GM21529 (cell line): ENCODE results near the gene PNPLA8.

ENCODE experiments used
- ATAC-seq: cut with Tn5 transposase; IDR thresholded peaks from one replicate; pipeline ENCODE4 v1.9.1; 2021; ENCODE audit not compliant: unreplicated experiment

Gene PNPLA8

DNA sequence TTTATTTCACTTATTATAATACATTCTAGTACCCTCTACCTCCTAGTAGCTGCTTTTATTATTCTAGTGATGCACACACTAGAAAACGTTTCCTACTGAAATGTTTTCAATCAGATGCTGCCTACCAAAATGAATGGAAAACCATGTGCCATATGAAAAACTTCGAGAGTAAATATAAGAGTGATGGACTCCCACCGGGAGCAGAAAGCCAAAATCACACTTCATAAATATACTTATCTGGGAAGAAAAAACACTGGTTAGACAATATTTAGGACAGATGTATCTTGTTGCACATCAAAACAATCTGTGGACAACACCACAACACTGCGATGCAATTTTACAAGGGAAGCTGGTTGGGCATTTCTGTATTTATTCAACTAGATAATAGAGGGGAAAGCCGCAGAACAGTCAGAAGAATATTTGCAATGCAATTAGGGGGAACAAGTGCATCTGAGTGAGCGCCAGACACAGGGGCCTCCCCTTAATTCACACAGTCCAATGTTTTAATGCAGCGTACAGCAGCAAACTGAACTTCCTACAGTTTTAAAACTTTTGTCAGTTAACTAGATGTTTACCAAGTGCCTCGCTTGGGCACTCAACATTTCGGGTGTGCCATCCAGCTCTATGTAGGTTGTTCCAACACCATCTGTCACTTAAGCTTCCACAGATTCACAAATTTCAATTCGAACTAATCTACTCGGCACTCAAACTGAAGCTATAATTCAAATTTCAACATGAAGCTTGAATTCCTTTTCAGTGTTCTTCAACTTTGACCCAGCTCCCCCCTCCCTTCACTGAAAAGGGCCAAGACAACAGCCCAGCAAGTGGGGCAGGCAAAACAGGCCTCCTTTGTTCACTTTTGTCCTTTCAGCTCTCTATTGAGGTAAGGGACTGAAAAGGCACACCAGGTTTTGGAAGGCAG, 77.1 kb downstream of the PNPLA8 start:
- no peak for ATAC-seq

- no peak for ATAC-seq
These were observed 83.8 kb downstream of the PNPLA8 start for GRCh38 chr7:108442039-108442568.

GRCh38 chr7:108441392-108441955, 84.5 kb downstream of the PNPLA8 start:
- ATAC-seq = no peak

GRCh38 chr7:108440613-108441012, 85.3 kb downstream of the PNPLA8 start:
- ATAC-seq = no peak

GRCh38 chr7:108436906-108437305, 89.0 kb downstream of the PNPLA8 start:
- ATAC-seq = no peak

DNA sequence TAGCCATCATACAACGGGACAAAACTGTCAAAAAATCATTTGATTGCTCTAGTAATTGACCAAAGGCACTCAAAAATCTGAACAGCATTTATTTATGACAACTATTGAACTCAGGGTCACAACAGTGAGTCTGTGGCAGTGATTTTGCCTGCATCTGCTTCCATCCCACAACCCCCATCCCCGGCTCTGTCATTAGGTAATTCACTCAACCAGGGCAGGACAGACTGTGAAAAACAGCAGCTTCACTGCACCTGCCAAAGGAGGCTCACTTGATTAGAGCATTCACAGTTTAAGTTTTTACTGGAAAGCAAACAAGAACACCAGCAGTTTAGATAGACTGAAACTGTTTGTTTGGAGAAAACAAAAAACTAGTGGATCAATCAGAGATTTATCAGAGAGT, 91.9 kb downstream of the PNPLA8 start:
- ATAC-seq = no peak

DNA sequence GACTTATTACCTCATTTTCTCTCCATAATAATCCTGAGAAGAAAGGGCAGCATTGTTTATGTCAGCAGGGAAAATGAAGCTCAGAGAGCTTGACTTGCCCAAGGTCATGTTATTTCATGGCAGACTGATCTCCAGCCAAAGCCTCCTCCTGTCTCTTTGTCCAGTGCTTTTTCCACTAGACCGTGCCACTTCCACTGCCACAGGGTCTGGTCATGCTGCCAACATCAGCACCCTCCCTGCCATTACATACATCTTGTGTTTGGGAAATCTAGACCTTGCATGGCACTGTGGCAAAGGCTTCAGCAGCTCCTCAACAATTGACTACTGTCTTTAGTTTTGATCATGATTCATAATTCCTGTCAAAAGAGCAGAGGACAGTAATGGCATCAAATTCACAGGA, 94.8 kb downstream of the PNPLA8 start:
- ATAC-seq = no peak

DNA sequence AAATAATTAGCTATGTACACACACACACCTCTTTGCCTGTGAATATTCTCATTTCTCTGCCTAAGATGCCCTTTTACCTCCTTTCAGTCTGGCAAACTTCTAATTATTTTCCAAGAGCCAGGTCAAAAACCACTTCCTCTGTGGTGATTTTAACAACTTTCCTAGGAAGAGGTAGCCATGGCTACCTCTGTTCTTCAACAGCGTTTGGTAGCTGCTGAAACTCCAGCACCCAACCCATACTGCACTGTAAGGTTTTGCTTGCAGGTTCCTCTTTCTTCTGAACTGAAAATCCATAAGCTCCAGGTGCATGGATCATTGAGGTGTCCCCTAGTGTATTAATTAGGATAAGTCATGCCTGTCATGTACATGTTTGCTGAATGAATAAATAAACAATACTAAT, 95.3 kb downstream of the PNPLA8 start:
- no peak for ATAC-seq

GRCh38 chr7:108427766-108428165, 98.2 kb downstream of the PNPLA8 start:
- ATAC-seq = no peak

DNA sequence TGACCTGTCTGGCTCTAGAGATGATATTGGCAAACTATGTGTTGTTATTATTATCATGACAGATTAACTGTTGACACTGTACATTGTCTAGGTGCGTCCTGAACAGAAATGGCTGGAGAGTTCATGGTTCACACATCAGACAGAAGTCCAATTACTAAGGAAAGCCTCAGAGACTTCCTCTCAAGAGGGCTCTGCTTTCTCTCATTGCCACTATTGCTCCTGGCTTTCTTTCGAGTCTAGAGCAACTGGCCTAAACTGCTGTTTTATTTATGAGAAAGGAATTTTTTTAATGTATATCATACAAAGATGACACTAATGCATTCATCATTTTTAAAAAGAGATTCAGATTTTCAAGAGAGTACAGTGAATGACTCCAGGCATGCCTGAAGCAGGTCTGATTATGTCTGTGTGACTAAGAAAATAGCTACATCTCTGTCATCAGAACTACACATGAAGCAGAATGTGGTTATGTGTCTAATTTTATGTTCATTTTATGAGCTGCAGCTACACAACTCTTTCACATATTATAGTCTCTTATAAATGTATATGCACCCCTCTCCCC, 100.1 kb downstream of the PNPLA8 start:
- no peak for ATAC-seq

- no peak for ATAC-seq
These were observed 101.9 kb downstream of the PNPLA8 start for GRCh38 chr7:108424013-108424412.

DNA sequence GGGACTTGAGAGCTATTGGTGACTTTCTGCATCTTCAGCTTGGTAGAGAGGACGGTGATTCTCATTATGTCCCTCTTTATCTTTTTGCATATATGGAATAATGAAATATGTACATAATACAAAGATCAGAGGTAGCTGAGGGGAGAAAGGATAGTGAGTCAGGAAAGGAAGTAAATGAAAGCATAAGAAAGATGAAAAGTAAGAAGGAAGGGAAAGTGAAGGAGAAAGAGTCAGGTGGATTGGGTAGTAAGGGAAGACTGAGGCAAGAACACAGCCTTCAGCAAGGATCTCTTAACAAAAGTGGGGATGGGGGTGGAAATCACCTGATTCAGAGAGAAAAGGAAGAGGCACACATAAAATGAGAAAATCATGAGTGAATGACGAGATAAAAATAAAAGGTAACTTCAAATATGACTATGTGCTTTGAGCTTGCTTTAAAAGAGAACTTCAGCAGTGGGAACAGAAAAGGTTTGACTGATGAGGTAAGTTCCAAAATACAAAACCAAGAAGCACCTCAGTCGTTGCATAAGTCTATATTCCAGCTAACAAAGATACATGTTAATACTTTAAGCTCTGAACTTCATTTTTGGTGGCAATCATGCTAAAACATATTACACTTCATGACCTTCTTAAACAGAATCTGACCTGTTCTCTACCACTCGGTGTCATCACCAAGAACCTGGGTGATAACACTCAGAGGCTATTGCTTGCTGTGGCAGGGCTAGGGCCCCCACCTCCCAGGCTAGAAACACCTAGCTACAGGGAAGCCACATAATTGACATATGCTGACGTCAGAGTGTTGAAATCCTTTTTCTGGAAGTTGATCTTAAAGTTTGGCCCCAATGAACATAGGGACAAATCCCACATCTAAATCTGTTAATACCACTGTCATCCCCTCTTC, 102.6 kb downstream of the PNPLA8 start:
- no peak for ATAC-seq

GRCh38 chr7:108421720-108422331, 104.1 kb downstream of the PNPLA8 start:
- no peak for ATAC-seq
